ENCODE results near the gene ATRN. TPM values are rescaled to one million over a fixed set of nuclear protein-coding genes. Genes with fewer than 3 reads are reported as not detected.

ATRN gene
- polyA plus RNA-seq, 1 donor from 2014 or later: 27.5 TPM

- Histone ChIP-seq H3K79me2 (replicated peaks; ENCODE audit: insufficient read depth, low read length) (no peaks in the 10 kb centered on the region), H2AFZ (ENCODE audit: low read depth, low read length) (no peak overlapping the region), H3F3A (ENCODE audit: insufficient read depth, low read length, poor library complexity, severe bottlenecking) (no peaks in the 10 kb centered on the region), H3K4me2 (ENCODE audit: low read length) (no peak overlapping the region), H3K9me3 (ENCODE audit: low read length) (no peaks in the 10 kb centered on the region), H4K20me1 (ENCODE audit: insufficient read depth) (no peaks in the 10 kb centered on the region), H3K36me3 (ENCODE audit: insufficient read depth, low read length) (no peaks in the 10 kb centered on the region), H3K27me3 (ENCODE audit: insufficient read depth, low read depth, low read length) (peaks cover 36% of the 10 kb centered on the region), H3K4me3 (ENCODE audit: low read length) (peak overlapping the region; percentile 51), H3K9ac (ENCODE audit: low read length) (no peak overlapping the region), H3K27ac (ENCODE audit: low read length) (no peak overlapping the region), H3K9me2 (ENCODE audit: insufficient read depth, low read length) (no peaks in the 10 kb centered on the region)
- TF ChIP-seq EP300 (conservative IDR thresholded peaks at IDR 0.05; ENCODE audit: poor library complexity, severe bottlenecking): no peak
- TF ChIP-seq TAF1 (IDR thresholded peaks at IDR 0.05; ENCODE audit: low read depth): no peak
- TF ChIP-seq REST (IDR thresholded peaks at IDR 0.05; ENCODE audit: borderline replicate concordance): no peak
- TF ChIP-seq CTCF (IDR thresholded peaks at IDR 0.05; ENCODE audit: poor library complexity, severe bottlenecking): no peak
- TF ChIP-seq RAD21 (conservative IDR thresholded peaks at IDR 0.05): no peak
- TF ChIP-seq MXI1 (conservative IDR thresholded peaks at IDR 0.05; ENCODE audit: poor library complexity, severe bottlenecking): no peak
- TF ChIP-seq EZH2 (IDR thresholded peaks at IDR 0.05; ENCODE audit: borderline replicate concordance, insufficient read depth, low read length, poor library complexity, severe bottlenecking): no peak
- no peak for TF ChIP-seq SMC3 (conservative IDR thresholded peaks at IDR 0.05; ENCODE audit: poor library complexity)
- no peak for TF ChIP-seq POLR2AphosphoS5 (IDR thresholded peaks at IDR 0.05)
Measured at GRCh38 chr20:3672547-3673171, 201.8 kb downstream of the ATRN start.

GRCh38 chr20:3673221-3674070 is 202.6 kb downstream of the ATRN start:
- Histone ChIP-seq H3K9ac (ENCODE audit: low read length) (no peak overlapping the region), H3K27ac (ENCODE audit: low read length) (no peak overlapping the region), H3K36me3 (ENCODE audit: insufficient read depth, low read length) (no peaks in the 10 kb centered on the region), H3K9me2 (ENCODE audit: insufficient read depth, low read length) (no peaks in the 10 kb centered on the region), H3K27me3 (ENCODE audit: insufficient read depth, low read depth, low read length) (peaks cover 36% of the 10 kb centered on the region), H4K20me1 (ENCODE audit: insufficient read depth) (no peaks in the 10 kb centered on the region), H2AFZ (ENCODE audit: low read depth, low read length) (no peak overlapping the region), H3F3A (ENCODE audit: insufficient read depth, low read length, poor library complexity, severe bottlenecking) (no peaks in the 10 kb centered on the region), H3K9me3 (ENCODE audit: low read length) (no peaks in the 10 kb centered on the region), H3K4me3 (ENCODE audit: low read length) (no peak overlapping the region), H3K4me2 (ENCODE audit: low read length) (no peak overlapping the region), H3K79me2 (replicated peaks; ENCODE audit: insufficient read depth, low read length) (no peaks in the 10 kb centered on the region)
- no peak for TF ChIP-seq TAF1 (IDR thresholded peaks at IDR 0.05; ENCODE audit: low read depth)
- no peak for TF ChIP-seq SMC3 (conservative IDR thresholded peaks at IDR 0.05; ENCODE audit: poor library complexity)
- TF ChIP-seq REST (IDR thresholded peaks at IDR 0.05; ENCODE audit: borderline replicate concordance): no peak
- no peak for TF ChIP-seq POLR2AphosphoS5 (IDR thresholded peaks at IDR 0.05)
- TF ChIP-seq EZH2 (IDR thresholded peaks at IDR 0.05; ENCODE audit: borderline replicate concordance, insufficient read depth, low read length, poor library complexity, severe bottlenecking): no peak
- no peak for TF ChIP-seq EP300 (conservative IDR thresholded peaks at IDR 0.05; ENCODE audit: poor library complexity, severe bottlenecking)
- no peak for TF ChIP-seq CTCF (IDR thresholded peaks at IDR 0.05; ENCODE audit: poor library complexity, severe bottlenecking)
- TF ChIP-seq RAD21 (conservative IDR thresholded peaks at IDR 0.05): no peak
- no peak for TF ChIP-seq MXI1 (conservative IDR thresholded peaks at IDR 0.05; ENCODE audit: poor library complexity, severe bottlenecking)
